ENCODE results near the gene NPHS1. TPM values are rescaled to one million over a fixed set of nuclear protein-coding genes. Genes with fewer than 3 reads are reported as not detected.

NPHS1 gene
- total RNA-seq, 3 donors from 2014 or later, result 0.09 TPM; not detected in 2

- ATAC-seq (peak; percentile 20), DNase-seq (no peak)
- Histone ChIP-seq H3K4me3 (no peak overlapping the region), H3K36me3 (ENCODE audit: low read depth) (no peaks in the 10 kb centered on the region), H3K9me3 (no peaks in the 10 kb centered on the region), H3K4me1 (ENCODE audit: low read depth) (no peaks in the 10 kb centered on the region)
- TF ChIP-seq CTCF (IDR thresholded peaks at IDR 0.05), result no peak
- intact Hi-C loops (cut with DNase I, micrococcal nuclease), result no loop called here
These were observed 7.1 kb upstream of the NPHS1 start for GRCh38 chr19:35859414-35859813.

GRCh38 chr19:35858311-35858710 lies 6.0 kb upstream of the NPHS1 start:
- Histone ChIP-seq H3K4me3 (no peak overlapping the region), H3K36me3 (ENCODE audit: low read depth) (no peaks in the 10 kb centered on the region), H3K9me3 (no peaks in the 10 kb centered on the region), H3K4me1 (ENCODE audit: low read depth) (no peaks in the 10 kb centered on the region)
- DNase-seq, result no peak
- ATAC-seq, result no peak
- intact Hi-C loops (cut with DNase I, micrococcal nuclease), result no loop called here
- TF ChIP-seq CTCF (IDR thresholded peaks at IDR 0.05), result no peak

- DNase-seq, result no peak
- ATAC-seq, result peak; percentile 35
- intact Hi-C loops (cut with DNase I, micrococcal nuclease), result no loop called here
These were observed 4.3 kb upstream of the NPHS1 start, which contains the start of gene KIRREL2 for GRCh38 chr19:35856546-35857149. Gene KIRREL2, plus strand, starts transcription at chr19:35856911. Its CDS starts 209 bp downstream, at chr19:35857120.

DNA sequence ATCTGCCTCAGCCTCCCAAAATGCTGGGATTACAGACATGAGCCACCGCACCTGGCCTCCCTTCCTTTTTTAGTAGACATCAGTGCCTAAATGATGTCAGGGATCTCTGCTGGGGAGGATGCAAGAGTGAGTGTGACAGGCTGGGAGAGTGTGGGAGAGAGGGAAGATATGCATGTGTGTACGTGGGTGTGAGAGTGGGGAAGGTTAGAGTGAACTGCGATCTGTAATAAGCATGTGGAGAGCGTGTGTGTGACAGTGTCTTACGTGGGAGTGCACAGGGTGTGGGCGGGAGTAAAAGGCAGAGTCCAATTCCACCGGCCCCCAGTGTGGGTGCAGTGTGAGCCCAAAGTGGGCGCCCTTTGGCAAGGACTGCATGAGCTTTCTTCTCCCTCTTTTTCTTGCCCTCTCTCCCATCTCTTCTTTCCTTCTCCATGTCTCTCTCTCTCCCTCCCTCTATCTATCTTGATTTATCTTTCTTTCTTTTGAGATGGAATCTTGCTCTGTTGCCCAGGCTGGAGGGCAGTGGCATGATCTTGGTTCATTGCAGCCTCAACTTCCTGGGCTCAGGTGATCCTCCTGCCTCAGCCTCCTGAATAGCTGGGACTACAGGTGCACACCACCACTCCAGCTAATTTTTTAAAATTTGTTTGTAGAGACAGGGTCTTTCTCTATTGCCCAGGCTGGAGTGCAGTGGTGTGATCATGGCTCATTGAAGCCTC lies 893 bp upstream of the NPHS1 start:
- DNase-seq (no peak), ATAC-seq (no peak)
- Histone ChIP-seq H3K36me3 (ENCODE audit: low read depth) (no peaks in the 10 kb centered on the region), H3K4me3 (no peak overlapping the region), H3K9me3 (no peaks in the 10 kb centered on the region), H3K4me1 (ENCODE audit: low read depth) (no peaks in the 10 kb centered on the region)
- TF ChIP-seq CTCF (IDR thresholded peaks at IDR 0.05), result no peak
- intact Hi-C loops (cut with DNase I, micrococcal nuclease), result no loop called here

More at GRCh38 chr19:35856546-35857149, 4.3 kb upstream of the NPHS1 start, which contains the start of gene KIRREL2:
- no peak for TF ChIP-seq CTCF (IDR thresholded peaks at IDR 0.05)
- H3K36me3 ChIP-seq (ENCODE audit: low read depth), result no peaks in the 10 kb centered on the region
- H3K4me1 ChIP-seq (ENCODE audit: low read depth), result no peaks in the 10 kb centered on the region
- H3K9me3 ChIP-seq, result no peaks in the 10 kb centered on the region
- no peak within 1 kb of the TSS for H3K4me3 ChIP-seq

DNA sequence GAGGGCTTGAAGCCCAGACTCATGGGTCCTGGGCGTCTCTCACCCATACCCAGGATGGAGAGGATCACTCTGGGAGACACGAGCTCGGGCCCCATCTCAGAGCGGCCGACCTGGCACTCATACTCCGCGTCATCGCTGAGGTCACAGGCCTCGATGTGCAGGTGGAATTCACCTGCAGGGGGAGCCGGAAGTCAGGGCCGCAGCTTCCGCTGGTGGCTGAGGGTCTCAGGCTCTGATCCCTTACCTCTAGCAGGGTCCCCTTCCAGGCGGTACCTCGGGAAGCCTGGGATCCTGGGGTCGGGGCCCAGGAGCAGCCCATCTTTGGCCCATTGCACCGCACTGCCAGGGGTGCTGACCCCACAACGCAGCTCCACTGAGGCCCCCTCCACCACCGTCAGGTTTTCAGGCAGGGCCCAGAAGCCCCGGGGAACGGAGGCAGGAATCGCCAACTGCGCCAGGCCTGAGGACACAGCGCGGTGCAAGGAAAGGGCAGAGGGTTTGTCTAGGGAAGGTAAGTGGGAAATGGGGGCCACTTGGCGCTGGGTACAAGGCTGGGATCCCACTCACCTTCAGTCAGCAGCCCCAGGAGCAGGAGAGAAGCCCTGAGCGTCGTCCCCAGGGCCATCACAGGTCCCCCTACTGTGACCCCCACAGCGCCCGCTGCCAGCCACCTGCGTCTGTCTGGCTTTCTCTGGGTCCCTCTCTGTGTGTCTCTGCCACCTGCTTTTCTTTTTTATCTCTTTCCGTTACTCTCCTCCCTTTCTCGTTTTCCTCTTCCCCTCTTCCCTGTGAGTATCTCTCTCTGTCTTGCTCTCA lies 883 bp downstream of the NPHS1 start:
- H3K4me1 ChIP-seq (ENCODE audit: low read depth), result no peaks in the 10 kb centered on the region
- no peak overlapping the region for H3K4me3 ChIP-seq
- ATAC-seq (no peak), DNase-seq (no peak)
- no peak for TF ChIP-seq CTCF (IDR thresholded peaks at IDR 0.05)
- no peaks in the 10 kb centered on the region for H3K9me3 ChIP-seq
- H3K36me3 ChIP-seq (ENCODE audit: low read depth), result no peaks in the 10 kb centered on the region
- intact Hi-C loops (cut with DNase I, micrococcal nuclease), result no loop called here

Measured in mucosa of descending colon (tissue), 3 donors.